Fibroblast of pulmonary artery (primary cell): ENCODE data around the gene ZMYM5.
A peak's percentile ranks its signal among the peaks of the same experiment; 100 is the strongest.
"Not testable (repeated sequence)": the region's sequence is repeated elsewhere in the genome, so short reads cannot be mapped to it uniquely, and the experiment has no call there.

Source experiments
- DNase-seq: peaks from one replicate; pipeline ENCODE4 v3.0.0-alpha.2; 2010; ENCODE audit warnings: low read depth
- H3K4me3 ChIP-seq: replicated peaks from 2 replicates; pipeline ENCODE4 v1.5.1; 2011; ENCODE audit warnings: low read depth, mild to moderate bottlenecking, control low read depth, low read length, moderate library complexity
- TF ChIP-seq, protein P1 (sequence below): IDR thresholded peaks from 2 replicates; pipeline ENCODE4 v1.5.1; 2011; ENCODE audit warnings: mild to moderate bottlenecking, control low read depth, low read length, inconsistent platforms; ENCODE audit errors: missing control alignments

The ZMYM5 gene

DNA sequence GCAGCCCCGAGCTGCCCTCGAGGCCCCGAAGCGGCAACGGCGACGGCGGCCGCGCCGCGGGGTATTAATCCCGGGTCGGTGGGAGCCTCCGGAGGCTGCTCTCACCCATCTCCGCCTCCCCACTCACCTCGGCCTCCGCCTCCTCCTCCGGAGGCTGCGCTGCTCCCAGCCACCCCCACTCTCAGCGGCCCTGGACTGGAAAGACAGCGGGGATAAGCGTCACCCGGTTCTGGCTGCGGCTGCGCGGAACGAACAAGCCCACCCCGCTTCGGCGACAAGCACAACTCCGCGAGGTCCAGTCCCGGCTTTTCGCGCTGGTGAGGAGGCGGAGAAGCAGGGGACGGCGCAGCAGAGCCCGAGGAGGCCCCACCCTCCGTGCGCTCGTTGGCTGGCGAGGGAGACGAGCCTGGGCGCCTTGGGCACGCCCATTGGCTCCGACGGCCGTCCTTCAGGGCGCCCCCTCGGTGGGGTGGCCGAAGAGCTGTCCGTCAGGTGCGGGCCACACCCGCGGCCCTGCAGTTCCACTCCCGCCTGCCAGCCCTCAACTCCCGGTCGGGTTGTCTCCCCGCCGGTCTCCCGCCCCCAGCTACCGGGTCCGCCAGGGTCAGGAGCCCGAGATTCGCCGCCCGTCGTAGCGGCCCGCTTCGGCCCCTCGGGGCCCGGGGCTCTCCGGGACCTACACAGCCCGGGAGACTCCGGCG is at the start of gene ZMYM5:
Gene ZMYM5 (minus strand): TSS at position 327 of the 701 bp plus-strand sequence. CDS start 11,469 bp downstream, outside the sequence.
- TF ChIP-seq, protein P1, sequence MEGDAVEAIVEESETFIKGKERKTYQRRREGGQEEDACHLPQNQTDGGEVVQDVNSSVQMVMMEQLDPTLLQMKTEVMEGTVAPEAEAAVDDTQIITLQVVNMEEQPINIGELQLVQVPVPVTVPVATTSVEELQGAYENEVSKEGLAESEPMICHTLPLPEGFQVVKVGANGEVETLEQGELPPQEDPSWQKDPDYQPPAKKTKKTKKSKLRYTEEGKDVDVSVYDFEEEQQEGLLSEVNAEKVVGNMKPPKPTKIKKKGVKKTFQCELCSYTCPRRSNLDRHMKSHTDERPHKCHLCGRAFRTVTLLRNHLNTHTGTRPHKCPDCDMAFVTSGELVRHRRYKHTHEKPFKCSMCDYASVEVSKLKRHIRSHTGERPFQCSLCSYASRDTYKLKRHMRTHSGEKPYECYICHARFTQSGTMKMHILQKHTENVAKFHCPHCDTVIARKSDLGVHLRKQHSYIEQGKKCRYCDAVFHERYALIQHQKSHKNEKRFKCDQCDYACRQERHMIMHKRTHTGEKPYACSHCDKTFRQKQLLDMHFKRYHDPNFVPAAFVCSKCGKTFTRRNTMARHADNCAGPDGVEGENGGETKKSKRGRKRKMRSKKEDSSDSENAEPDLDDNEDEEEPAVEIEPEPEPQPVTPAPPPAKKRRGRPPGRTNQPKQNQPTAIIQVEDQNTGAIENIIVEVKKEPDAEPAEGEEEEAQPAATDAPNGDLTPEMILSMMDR = no peak
- peak; percentile 100 for DNase-seq
- peak within 1 kb of the TSS; percentile 71 for H3K4me3 ChIP-seq

- no peak overlapping the region for H3K4me3 ChIP-seq
- TF ChIP-seq, protein P1 = no peak
- DNase-seq = peak; percentile 8
These were observed 47.1 kb upstream of the ZMYM5 start for GRCh38 chr13:19910336-19911072.

- no peak for DNase-seq
- TF ChIP-seq, protein P1 = no peak
- no peak overlapping the region for H3K4me3 ChIP-seq
These were observed 45.0 kb upstream of the ZMYM5 start for GRCh38 chr13:19908350-19908986.

DNA sequence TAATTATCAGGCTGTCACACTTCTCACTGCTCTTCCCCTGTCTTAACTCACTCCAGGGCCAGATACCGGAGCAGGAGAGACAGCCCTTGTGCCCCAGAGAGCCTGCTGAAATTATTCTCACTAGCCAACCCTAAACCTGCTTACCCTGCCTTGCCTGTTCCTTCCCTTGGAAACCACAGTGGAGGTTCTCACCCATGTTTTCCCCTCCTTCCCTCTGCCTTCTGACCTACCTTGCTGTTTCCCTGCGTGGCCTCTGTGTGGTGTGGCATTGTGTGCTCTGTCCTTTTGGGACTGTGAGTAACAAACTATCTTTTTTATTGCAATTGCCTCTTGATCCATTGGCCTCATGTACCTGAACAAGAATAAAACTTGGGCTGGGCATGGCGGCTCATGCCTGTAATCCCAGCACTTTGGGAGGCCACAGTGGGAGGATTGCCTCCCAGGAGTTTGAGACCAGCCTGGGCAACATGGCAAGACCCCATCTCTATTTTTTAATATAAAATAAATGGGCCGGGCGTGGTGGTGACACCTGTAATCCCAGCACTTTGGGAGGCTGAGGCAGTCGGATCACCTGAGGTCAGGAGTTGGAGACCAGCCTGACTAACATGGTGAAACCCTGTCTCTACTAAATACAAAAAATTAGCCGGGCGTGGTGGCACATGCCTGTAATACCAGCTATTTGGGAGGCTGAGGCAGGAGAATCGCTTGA is 42.2 kb upstream of the ZMYM5 start:
- DNase-seq, H3K4me3 ChIP-seq: not testable (repeated sequence)

DNA sequence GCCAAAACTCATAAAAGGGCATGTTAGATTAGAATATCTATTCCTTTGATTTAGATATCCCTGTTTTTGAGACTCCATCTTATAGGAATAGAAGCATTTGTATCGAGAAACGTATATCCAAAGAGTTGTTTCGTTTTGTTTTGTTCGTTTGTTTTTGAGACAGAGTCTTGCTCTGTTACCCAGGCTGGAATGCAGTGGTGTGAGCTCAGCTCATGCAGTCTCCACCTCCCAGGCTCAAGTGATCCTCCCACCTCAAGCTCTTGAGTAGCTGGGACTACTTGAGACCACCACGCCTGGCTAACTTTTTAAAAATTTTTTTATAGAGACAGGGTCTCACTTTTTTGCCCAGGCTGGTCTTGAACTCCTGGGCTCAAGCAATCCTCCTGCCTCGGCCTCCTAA is 26.6 kb upstream of the ZMYM5 start:
- TF ChIP-seq, protein P1 = no peak
- no peak for DNase-seq
- H3K4me3 ChIP-seq = no peak overlapping the region

GRCh38 chr13:19888799-19889198 is 25.4 kb upstream of the ZMYM5 start:
- H3K4me3 ChIP-seq = no peak overlapping the region
- peak; percentile 52 for DNase-seq
- TF ChIP-seq, protein P1 = peak; percentile 21

- no peak for DNase-seq
- H3K4me3 ChIP-seq = no peak overlapping the region
- TF ChIP-seq, protein P1 = no peak
These were observed 18.8 kb upstream of the ZMYM5 start for GRCh38 chr13:19882231-19882630.
